LNCAP (cell line): ENCODE results near the gene CPLANE2.

ENCODE experiments used
- TF ChIP-seq, protein P1 (sequence below): fragments of 450-650 bp; IDR thresholded peaks from 2 replicates; pipeline ENCODE4 v1.5.1; 2017; ENCODE audit warnings: mild to moderate bottlenecking

CPLANE2 gene

GRCh38 chr1:16266411-16267118 is 29.6 kb upstream of the CPLANE2 start:
- TF ChIP-seq, protein P1, sequence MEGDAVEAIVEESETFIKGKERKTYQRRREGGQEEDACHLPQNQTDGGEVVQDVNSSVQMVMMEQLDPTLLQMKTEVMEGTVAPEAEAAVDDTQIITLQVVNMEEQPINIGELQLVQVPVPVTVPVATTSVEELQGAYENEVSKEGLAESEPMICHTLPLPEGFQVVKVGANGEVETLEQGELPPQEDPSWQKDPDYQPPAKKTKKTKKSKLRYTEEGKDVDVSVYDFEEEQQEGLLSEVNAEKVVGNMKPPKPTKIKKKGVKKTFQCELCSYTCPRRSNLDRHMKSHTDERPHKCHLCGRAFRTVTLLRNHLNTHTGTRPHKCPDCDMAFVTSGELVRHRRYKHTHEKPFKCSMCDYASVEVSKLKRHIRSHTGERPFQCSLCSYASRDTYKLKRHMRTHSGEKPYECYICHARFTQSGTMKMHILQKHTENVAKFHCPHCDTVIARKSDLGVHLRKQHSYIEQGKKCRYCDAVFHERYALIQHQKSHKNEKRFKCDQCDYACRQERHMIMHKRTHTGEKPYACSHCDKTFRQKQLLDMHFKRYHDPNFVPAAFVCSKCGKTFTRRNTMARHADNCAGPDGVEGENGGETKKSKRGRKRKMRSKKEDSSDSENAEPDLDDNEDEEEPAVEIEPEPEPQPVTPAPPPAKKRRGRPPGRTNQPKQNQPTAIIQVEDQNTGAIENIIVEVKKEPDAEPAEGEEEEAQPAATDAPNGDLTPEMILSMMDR = no peak

DNA sequence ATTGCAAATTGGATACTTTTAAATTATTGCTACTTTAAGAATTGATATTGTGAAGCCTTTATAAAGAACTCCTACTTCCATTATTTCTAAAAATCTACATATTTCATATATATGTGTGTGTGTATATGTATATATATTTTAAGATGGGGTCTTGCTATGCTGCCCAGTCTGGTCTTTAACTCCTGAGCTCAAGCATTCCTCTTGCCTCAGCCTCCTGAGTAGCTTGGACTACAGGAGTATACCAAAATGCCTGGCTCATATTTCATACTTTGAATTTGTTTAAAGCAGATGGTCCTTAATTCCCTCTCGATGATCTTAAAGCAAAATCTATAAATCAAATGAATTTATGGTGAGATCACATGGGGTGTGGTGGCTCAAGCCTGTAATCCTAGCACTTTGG is 25.1 kb upstream of the CPLANE2 start:
- TF ChIP-seq, protein P1 = no peak

DNA sequence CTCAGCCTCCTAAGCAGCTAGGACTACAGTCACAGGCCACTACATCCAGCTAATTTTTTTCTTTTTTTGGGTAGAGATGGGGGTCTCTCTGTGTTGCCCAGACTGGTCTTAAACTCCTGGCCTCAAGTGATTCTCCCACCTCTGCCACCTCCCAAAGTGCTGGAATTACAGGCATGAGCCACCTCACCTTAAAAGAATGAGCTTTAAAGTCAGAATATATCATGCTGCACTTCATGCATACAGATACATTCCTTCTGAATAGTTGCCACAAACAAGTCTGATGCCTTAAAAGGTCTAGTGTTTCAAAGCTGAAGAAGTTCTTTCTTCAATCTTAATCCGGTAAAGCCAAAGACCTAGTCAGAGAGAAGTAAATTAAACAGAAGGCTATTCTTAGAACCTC is 23.8 kb upstream of the CPLANE2 start:
- TF ChIP-seq, protein P1 = no peak

DNA sequence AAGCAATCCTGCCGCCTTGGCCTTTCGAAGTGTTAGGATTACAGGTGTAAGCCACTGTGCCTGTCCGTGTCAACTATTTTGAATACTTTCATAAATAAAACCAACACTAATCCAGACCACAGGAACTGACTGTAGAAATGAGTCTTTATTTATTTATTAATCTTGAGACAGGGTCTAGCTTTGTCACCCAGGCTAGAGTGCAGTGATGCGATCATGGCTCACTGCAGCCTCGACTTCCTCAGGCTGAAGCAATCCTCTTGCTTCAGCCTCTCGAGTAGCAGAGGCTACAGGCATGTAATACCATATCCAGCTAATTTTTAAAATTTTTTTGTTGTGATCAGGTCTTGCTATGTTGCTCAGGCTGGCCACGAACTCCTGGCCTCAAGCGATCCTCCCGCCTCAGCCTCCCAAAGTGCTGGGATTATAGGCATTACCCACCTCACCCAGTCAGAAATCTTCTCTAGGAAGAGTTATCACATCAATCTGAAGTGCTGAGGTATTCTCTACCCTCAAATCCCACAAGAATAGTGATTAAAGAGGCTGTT is 21.7 kb upstream of the CPLANE2 start:
- TF ChIP-seq, protein P1 = no peak

DNA sequence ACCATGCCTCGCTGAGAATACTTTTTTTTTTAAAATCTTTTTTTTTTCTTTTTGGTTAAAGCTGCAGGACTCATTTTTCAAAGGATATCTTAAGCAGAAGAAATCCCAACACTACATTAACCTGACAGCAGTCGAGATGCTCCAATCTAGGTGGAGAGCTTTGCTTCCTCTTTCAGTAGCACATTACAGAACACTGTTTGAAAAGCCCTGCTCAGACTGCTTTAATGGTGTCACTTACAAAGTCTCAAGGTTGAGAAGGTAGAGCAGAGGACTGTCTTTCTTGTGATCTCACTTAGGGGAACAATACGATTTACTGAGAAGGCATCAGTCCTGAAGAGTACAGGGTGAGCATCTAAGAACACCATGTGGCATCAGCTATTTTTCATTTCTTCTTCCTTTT is 21.0 kb upstream of the CPLANE2 start:
- TF ChIP-seq, protein P1 = no peak

GRCh38 chr1:16256478-16256877 is 19.5 kb upstream of the CPLANE2 start:
- TF ChIP-seq, protein P1 = no peak

- TF ChIP-seq, protein P1 = no peak
Measured at GRCh38 chr1:16254263-16254928, 17.4 kb upstream of the CPLANE2 start.
